Measurements from ENCODE around the gene COX8C.

- TF ChIP-seq HNRNPL (IDR thresholded peaks at IDR 0.05; ENCODE audit: low read depth, low read length): no peak
- no peak for TF ChIP-seq POLR2AphosphoS5 (IDR thresholded peaks at IDR 0.05; ENCODE audit: control insufficient read depth, insufficient read depth, low read depth, low read length)
- TF ChIP-seq NR2F6 (CRISPR knock-in tag; IDR thresholded peaks at IDR 0.05): no peak
- no peak for TF ChIP-seq EZH2 (IDR thresholded peaks at IDR 0.05; ENCODE audit: borderline replicate concordance, low read depth, low read length)
- no peak for TF ChIP-seq ZFP1 (CRISPR knock-in tag; IDR thresholded peaks at IDR 0.05)
- TF ChIP-seq ATF1 (CRISPR knock-in tag; IDR thresholded peaks at IDR 0.05): no peak
- TF ChIP-seq ATF1 (tag; IDR thresholded peaks at IDR 0.05): no peak
- TF ChIP-seq RBM39 (optimal IDR thresholded peaks at IDR 0.05; ENCODE audit: low read depth, low read length): no peak
- TF ChIP-seq PPARD (CRISPR knock-in tag; IDR thresholded peaks at IDR 0.05): no peak
- TF ChIP-seq ESRRA (IDR thresholded peaks at IDR 0.05; ENCODE audit: borderline replicate concordance, low read depth): no peak
- TF ChIP-seq ZNF23 (CRISPR knock-in tag; IDR thresholded peaks at IDR 0.05): no peak
Measured at GRCh38 chr14:93337143-93337753, 9.7 kb upstream of the COX8C start.
